GM12878 (cell line): ENCODE results near the gene AGBL3. TPM values are rescaled to one million over a fixed set of nuclear protein-coding genes. Genes with fewer than 3 reads are reported as not detected.

Experiments used
- ATAC-seq: fragments of 200-7000 bp; cut with Tn5 transposase; 3 replicates; pipeline ENCODE4 v1.9.1; 2020; ENCODE audit warnings: mild to moderate bottlenecking, moderate library complexity
- BruUV-seq: library from RNA; stranded (reverse); fragments of 400-500 nt; replicated peaks from 2 replicates; lab custom pipeline; 2021; lab: Mats Ljungman, UMichigan
- CTCF ChIA-PET: fragments of 300-600 bp; sonication (Branson Sonifier 250); formaldehyde crosslinking; extraction: SDS; loops from one replicate; lab custom pipeline; 2021; ENCODE audit warnings: inconsistent platforms; lab: Yijun Ruan, JAX
- POLR2A ChIA-PET: fragments of 350-600 bp; formaldehyde crosslinking; extraction: SDS; loops from one replicate; lab custom pipeline; 2021; ENCODE audit warnings: inconsistent platforms; lab: Charles Lee
- RAD21 ChIA-PET: fragments of 300-600 bp; sonication (Branson Sonifier 250); formaldehyde crosslinking; loops from one replicate; lab custom pipeline; 2023; ENCODE audit warnings: antibody characterized with exemption; ENCODE audit not compliant: unreplicated experiment; lab: Charles Lee
- SMC1A ChIA-PET: fragments of 300-600 bp; sonication (Branson Sonifier 250); formaldehyde crosslinking; loops from one replicate; lab custom pipeline; 2023; ENCODE audit not compliant: unreplicated experiment, uncharacterized antibody; lab: Charles Lee
- DNase-seq: peaks from one replicate; pipeline ENCODE4 v3.0.0-alpha.2; 2011; ENCODE audit warnings: low read depth, low spot score
- FAIRE-seq: peaks from 3 replicates; lab custom pipeline; 2011; peaks lifted over from hg19 to GRCh38; lab: Jason Lieb, UNC
- H2AFZ ChIP-seq: 2 replicates; pipeline ENCODE4 v1.6.0; 2011; ENCODE audit warnings: low read depth, low read length, control low read depth; ENCODE audit not compliant: control insufficient read depth
- H3K27ac ChIP-seq: 2 replicates; pipeline ENCODE4 v1.5.1; 2011; ENCODE audit warnings: control low read depth; ENCODE audit not compliant: control insufficient read depth, insufficient read depth
- H3K27me3 ChIP-seq, 2 experiments: replicated peaks in 1 of 2; 2 replicates each; pipeline versions ENCODE4 v1.6.0 to v1.6.1; 2011; ENCODE audit warnings: low read length in 1 of 2; ENCODE audit not compliant: control insufficient read depth in 2 of 2, insufficient read depth in 2 of 2
- H3K36me3 ChIP-seq, 2 experiments: 2 replicates each; pipeline ENCODE4 v1.5.1; 2011; ENCODE audit warnings: low read length in 1 of 2; ENCODE audit not compliant: control insufficient read depth in 2 of 2, insufficient read depth in 2 of 2
- H3K4me1 ChIP-seq: 2 replicates; pipeline ENCODE4 v1.6.1; 2011; ENCODE audit warnings: mild to moderate bottlenecking, low read length, moderate library complexity, mixed read lengths; ENCODE audit not compliant: control insufficient read depth, insufficient read depth
- H3K4me2 ChIP-seq: 2 replicates; pipeline ENCODE4 v1.6.0; 2011; ENCODE audit warnings: control low read depth; ENCODE audit not compliant: control insufficient read depth, insufficient read depth
- H3K4me3 ChIP-seq: fragments of 200-600 bp; sonication (generic); 2 replicates; pipeline ENCODE4 v1.5.1; 2016
- H3K79me2 ChIP-seq: 2 replicates; pipeline ENCODE4 v1.6.0; 2011; ENCODE audit warnings: low read length; ENCODE audit not compliant: control insufficient read depth, insufficient read depth
- H3K9ac ChIP-seq: 2 replicates; pipeline ENCODE4 v1.8.0; 2011; ENCODE audit warnings: low read length, control low read depth, mixed read lengths; ENCODE audit not compliant: control insufficient read depth, insufficient read depth
- H3K9me3 ChIP-seq: replicated peaks from 3 replicates; pipeline ENCODE4 v1.5.1; 2011; ENCODE audit warnings: mild to moderate bottlenecking, low read length; ENCODE audit not compliant: control insufficient read depth, insufficient read depth
- H4K20me1 ChIP-seq: 2 replicates; pipeline ENCODE4 v1.6.0; 2011; ENCODE audit not compliant: control insufficient read depth, insufficient read depth
- BHLHE40 ChIP-seq, 2 experiments: fragments of 450-650 bp in 1 of 2; IDR thresholded peaks; 2 replicates each; pipeline ENCODE4 v1.6.1; 2011 to 2017; ENCODE audit warnings: low read depth in 2 of 2, borderline replicate concordance in 1 of 2, improper control_type of control experiment in 1 of 2, low read length in 1 of 2, mild to moderate bottlenecking in 1 of 2
- HDGF ChIP-seq: fragments of 450-650 bp; IDR thresholded peaks from 2 replicates; pipeline ENCODE4 v1.6.1; 2016; ENCODE audit warnings: antibody characterized with exemption
- MEF2A ChIP-seq: IDR thresholded peaks from 2 replicates; pipeline ENCODE4 v1.6.1; 2011; ENCODE audit warnings: low read depth, mild to moderate bottlenecking, low read length, moderate library complexity; ENCODE audit not compliant: insufficient read depth
- MEF2B ChIP-seq: fragments of 450-650 bp; IDR thresholded peaks from 2 replicates; pipeline ENCODE4 v1.6.1; 2018; ENCODE audit warnings: mild to moderate bottlenecking, moderate library complexity; ENCODE audit not compliant: partially characterized antibody, poor library complexity, severe bottlenecking
- RFX5 ChIP-seq: IDR thresholded peaks from 2 replicates; pipeline ENCODE4 v1.6.1; 2011; ENCODE audit warnings: low read depth, low read length, improper control_type of control experiment
- SIN3A ChIP-seq: IDR thresholded peaks from 2 replicates; pipeline ENCODE4 v1.6.1; 2012; ENCODE audit warnings: low read depth, low read length, improper control_type of control experiment
- SMAD1 ChIP-seq: fragments of 450-650 bp; IDR thresholded peaks from 2 replicates; pipeline ENCODE4 v1.6.1; 2018; ENCODE audit warnings: mild to moderate bottlenecking, low read depth; ENCODE audit not compliant: partially characterized antibody
- SPI1 ChIP-seq: IDR thresholded peaks from 2 replicates; pipeline ENCODE4 v1.6.1; 2011; ENCODE audit warnings: low read depth, mild to moderate bottlenecking, low read length, moderate library complexity, borderline replicate concordance; ENCODE audit not compliant: insufficient read depth
- SUZ12 ChIP-seq: fragments of 200-600 bp; sonication (generic); IDR thresholded peaks from one replicate; pipeline ENCODE4 v1.6.1; 2018; ENCODE audit warnings: antibody characterized with exemption, mild to moderate bottlenecking; ENCODE audit not compliant: unreplicated experiment
- TCF3 ChIP-seq: IDR thresholded peaks from 2 replicates; pipeline ENCODE4 v1.6.1; 2012; ENCODE audit warnings: low read depth, mild to moderate bottlenecking, low read length, borderline replicate concordance; ENCODE audit not compliant: insufficient read depth
- WRNIP1 ChIP-seq: IDR thresholded peaks from 2 replicates; pipeline ENCODE4 v1.6.1; 2011; ENCODE audit warnings: low read depth, low read length, improper control_type of control experiment, borderline replicate concordance
- WGBS: methylation state at CpG from one replicate; pipeline ENCODE4 v1.1.6; 2016; ENCODE audit warnings: low lambda C conversion rate; ENCODE audit not compliant: insufficient replicate concordance, insufficient coverage; ENCODE audit errors: missing lambda C conversion rate; 5-methylcytosine and 5-hydroxymethylcytosine counted together
- in situ Hi-C: fragments of 300-500 bp; cut with MboI; formaldehyde crosslinking; loops from 9 replicates; pipeline ENCODE4 v1.14.3; 2018; ENCODE audit warnings: mixed read lengths
- intact Hi-C: fragments of 100-400 bp; cut with micrococcal nuclease; formaldehyde crosslinking; loops from one replicate; pipeline ENCODE4 v1.14.2; 2022; ENCODE audit not compliant: unreplicated experiment
- polyA plus RNA-seq, 11 experiments: library from polyadenylated mRNA; depleted of rRNA in 4 of 11; unstranded in 6 of 11; stranded (reverse) in 5 of 11; fragments of >200 nt; fragmentation: Nextera tagmentation in 4 of 11; fragmentation: Illumina TruSeq in 1 of 11; extraction: Ambion mirVana in 4 of 11; extraction: Trizol in 1 of 11; gene quantifications; 1 replicate in 1 of 11; 2 replicates in 10 of 11; pipeline versions ENCODE4 v1.2.1 to v1.2.3, GENCODE V29; 2011 to 2016; ENCODE audit warnings: inconsistent platforms in 2 of 11, missing spikeins in 2 of 11, low read depth in 1 of 11
- total RNA-seq, 4 experiments: library from RNA; depleted of rRNA in 3 of 4; stranded (reverse); fragments of >200 nt in 3 of 4; fragmentation: Illumina TruSeq in 1 of 4; extraction: Trizol in 1 of 4; gene quantifications; 2 replicates each; pipeline versions ENCODE4 v1.2.1 to v1.2.3, GENCODE V29; 2013 to 2021
- TF ChIP-seq, protein P1 (sequence below): fragments of 450-650 bp; IDR thresholded peaks from 2 replicates; pipeline ENCODE4 v1.6.1; 2017; ENCODE audit warnings: borderline replicate concordance

The AGBL3 gene
- total and polyA plus RNA-seq, 10 of the 15 experiments (the other 5 are each of a cell fraction or from before 2014, with no cell fraction given) = 0.82 to 12.4 (median 3.7) TPM

DNA sequence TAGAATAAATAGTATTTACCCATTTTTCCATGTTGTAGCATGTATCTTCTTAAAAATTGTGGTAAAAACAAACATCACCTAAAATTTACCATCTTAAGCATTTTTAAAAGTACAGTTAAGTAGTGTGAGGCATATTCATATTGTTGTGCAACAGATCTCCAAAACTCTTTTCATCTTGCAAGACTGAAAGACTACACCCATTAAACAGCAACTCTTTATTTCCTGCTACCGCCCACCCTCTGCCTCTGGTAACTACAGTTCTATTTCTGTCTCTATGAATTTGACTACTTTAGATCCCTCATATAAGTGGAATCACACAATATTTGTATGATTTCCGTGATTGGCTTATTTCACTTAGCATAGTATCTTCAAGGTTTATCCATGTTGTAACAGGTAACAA lies 40.0 kb upstream of the AGBL3 start:
- Histone ChIP-seq H2AFZ (no peak overlapping the region), H3K4me3 (no peak overlapping the region), H4K20me1 (no peaks in the 10 kb centered on the region), H3K27ac (no peak overlapping the region), H3K9ac (no peak overlapping the region), H3K9me3 (no peaks in the 10 kb centered on the region), H3K79me2 (no peaks in the 10 kb centered on the region), H3K4me1 (no peaks in the 10 kb centered on the region), H3K4me2 (no peak overlapping the region), H3K27me3 (no peaks in the 10 kb centered on the region), H3K36me3 (no peaks in the 10 kb centered on the region)
- WGBS = 5% methylated on average over 2 of the region's 2 CpGs
- TF ChIP-seq WRNIP1 = no peak
- no peak for TF ChIP-seq SUZ12
- TF ChIP-seq TCF3 = no peak
- TF ChIP-seq RFX5 = no peak
- peak; percentile 43 for TF ChIP-seq MEF2B
- TF ChIP-seq, protein P1, sequence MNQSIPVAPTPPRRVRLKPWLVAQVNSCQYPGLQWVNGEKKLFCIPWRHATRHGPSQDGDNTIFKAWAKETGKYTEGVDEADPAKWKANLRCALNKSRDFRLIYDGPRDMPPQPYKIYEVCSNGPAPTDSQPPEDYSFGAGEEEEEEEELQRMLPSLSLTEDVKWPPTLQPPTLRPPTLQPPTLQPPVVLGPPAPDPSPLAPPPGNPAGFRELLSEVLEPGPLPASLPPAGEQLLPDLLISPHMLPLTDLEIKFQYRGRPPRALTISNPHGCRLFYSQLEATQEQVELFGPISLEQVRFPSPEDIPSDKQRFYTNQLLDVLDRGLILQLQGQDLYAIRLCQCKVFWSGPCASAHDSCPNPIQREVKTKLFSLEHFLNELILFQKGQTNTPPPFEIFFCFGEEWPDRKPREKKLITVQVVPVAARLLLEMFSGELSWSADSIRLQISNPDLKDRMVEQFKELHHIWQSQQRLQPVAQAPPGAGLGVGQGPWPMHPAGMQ = no peak
- TF ChIP-seq BHLHE40 (IDR thresholded peaks at IDR 0.05; ENCODE audit: borderline replicate concordance in 1 of 2, low read depth in 2 of 2, low read length in 1 of 2) = no peak
- peak; percentile 77 for TF ChIP-seq MEF2A
- TF ChIP-seq HDGF = no peak
- no peak for TF ChIP-seq SMAD1
- TF ChIP-seq SPI1 = no peak
- no peak for TF ChIP-seq SIN3A
- RAD21 ChIA-PET = interaction anchor here (0.8 to 6.4 kb wide), 10 partner anchors 8 to 314 kb away, joined by 3 to 112 read pairs (median 7); partner anchors contain the start of genes AGBL3 and CYREN
- SMC1A ChIA-PET = interaction anchor here (0.7 to 4.5 kb wide), 8 partner anchors 12 to 313 kb away, joined by 3 to 44 read pairs (median 10); no protein-coding TSS in a partner anchor
- in situ Hi-C loops = loop anchor here (5.0 kb wide), 1 partner anchor 314 kb away; no protein-coding TSS in a partner anchor
- ATAC-seq (peak; percentile 33; the same call in 1 of the 3 replicates), FAIRE-seq (no peak), DNase-seq (no peak)
- intact Hi-C loops = loop anchor here (10.0 kb wide), 2 partner anchors 191 to 431 kb away; no protein-coding TSS in a partner anchor
- POLR2A ChIA-PET = no interaction called here
- no TSS peak for BruUV-seq
- CTCF ChIA-PET = interaction anchor here (0.9 to 9.4 kb wide), 14 partner anchors 8 to 338 kb away, joined by 3 to 168 read pairs (median 5); partner anchors contain the start of gene TMEM140
